Activated naive CD8-positive, alpha-beta T cell treated with anti-CD3 and anti-CD28 coated beads for 36 hours (primary cell): ENCODE measurements around the gene NPB. TPM values are rescaled to one million over a fixed set of nuclear protein-coding genes. Genes with fewer than 3 reads are reported as not detected.

Experiments used
- DNase-seq: peaks from one replicate; pipeline ENCODE4 v3.0.0; 2021
- H3K27ac Mint-ChIP-seq: one replicate; pipeline ENCODE4 v1.8.0; 2022; ENCODE audit warnings: mild to moderate bottlenecking, moderate library complexity, mixed read lengths
- H3K27me3 Mint-ChIP-seq: one replicate; pipeline ENCODE4 v1.8.0; 2022; ENCODE audit warnings: mild to moderate bottlenecking, mixed read lengths
- H3K36me3 Mint-ChIP-seq: one replicate; pipeline ENCODE4 v1.8.0; 2021; ENCODE audit warnings: mild to moderate bottlenecking, mixed read lengths
- H3K4me1 Mint-ChIP-seq: one replicate; pipeline ENCODE4 v1.8.0; 2021; ENCODE audit warnings: mixed read lengths
- H3K4me3 Mint-ChIP-seq: one replicate; pipeline ENCODE4 v1.8.0; 2022; ENCODE audit warnings: mild to moderate bottlenecking, moderate library complexity, mixed read lengths
- H3K9me3 Mint-ChIP-seq: one replicate; pipeline ENCODE4 v1.8.0; 2022; ENCODE audit warnings: mixed read lengths
- total RNA-seq, 2 experiments: library from RNA; stranded (reverse); gene quantifications; one replicate each; pipeline ENCODE4 v1.2.3, GENCODE V29; 2021

Gene NPB
- total RNA-seq, 2 experiments from 2014 or later = 0.47 TPM; not detected in 1

DNA sequence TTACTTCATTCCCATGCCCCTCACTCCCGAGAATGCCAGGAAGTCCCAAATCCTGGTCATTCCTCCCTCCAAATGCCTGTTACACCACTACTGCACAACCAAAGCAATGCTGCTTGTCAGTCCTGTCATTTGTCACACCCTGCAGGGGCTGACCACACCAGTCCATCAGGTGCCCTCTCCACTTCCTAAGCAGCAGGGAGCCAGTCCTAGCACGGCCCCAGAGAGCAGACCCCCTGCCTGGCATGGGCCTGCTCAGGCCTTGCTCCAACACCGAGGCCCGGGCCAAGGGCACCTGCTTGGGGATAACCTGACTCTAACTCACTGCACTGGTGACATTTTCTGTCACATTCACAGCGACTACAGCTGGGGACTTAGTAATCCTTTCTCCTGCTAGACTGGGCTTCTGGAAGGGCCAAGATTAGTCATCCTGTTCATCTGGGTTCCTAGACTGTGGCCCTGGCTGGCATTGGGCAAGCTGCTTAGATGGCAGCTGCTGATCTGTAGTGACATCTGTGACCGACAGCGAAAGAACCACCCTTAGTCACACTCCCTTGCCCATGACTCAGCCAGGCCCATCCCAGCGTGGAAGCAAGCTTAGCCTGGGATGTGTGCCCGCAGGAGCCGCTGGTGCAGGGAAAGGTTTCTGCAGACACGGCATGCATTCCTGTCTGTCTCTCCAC, 16.0 kb upstream of the NPB start:
- H3K27me3 Mint-ChIP-seq = no peaks in the 10 kb centered on the region
- H3K36me3 Mint-ChIP-seq = peaks cover 63% of the 10 kb centered on the region

DNA sequence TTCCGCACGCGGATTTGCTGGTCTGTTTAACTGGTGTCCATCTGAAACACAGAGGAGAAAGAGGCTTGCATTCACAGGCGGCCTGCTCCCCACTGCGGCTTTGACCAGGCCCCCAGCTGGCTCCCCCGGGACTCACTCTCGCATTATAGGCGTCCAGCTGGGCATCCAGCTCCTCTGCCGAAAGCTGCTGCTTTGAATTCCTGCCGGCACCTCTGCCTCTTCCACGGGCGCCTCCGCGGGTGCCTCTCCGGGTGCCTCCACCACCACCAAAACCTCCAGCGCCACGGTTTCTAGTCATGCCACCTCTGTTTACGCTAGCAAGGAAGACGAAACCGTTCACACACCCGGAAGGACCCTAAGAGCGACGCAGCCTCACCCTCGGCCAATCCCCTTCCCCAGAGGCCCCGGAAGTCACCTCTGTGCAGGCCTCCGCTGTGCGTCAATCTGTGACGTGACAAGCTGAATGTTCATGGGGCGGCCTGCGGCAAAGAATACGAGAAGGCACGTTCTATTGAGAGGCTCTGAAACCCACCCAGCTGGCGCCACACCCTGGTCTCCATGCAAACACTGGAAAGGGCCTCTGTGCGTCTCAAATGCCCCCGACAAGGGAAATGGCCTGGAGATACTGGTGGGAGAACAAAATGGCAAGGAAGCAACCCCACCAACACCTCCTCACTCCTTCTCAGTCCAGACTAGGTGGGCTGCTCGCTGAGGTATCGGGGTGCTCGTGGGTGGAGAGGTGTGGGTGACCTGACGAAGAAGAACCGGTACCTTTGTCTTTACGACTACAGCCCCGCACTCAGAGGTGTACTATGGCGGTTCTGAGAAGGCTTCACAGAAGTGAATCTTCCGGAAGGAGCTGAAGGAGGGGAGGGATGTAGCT, 13.7 kb upstream of the NPB start:
- DNase-seq = no peak
- Mint-ChIP-seq H3K27ac (peak overlapping the region; percentile 70), H3K4me1 (peaks cover 18% of the 10 kb centered on the region), H3K27me3 (no peaks in the 10 kb centered on the region), H3K4me3 (peak overlapping the region; percentile 88), H3K36me3 (peaks cover 53% of the 10 kb centered on the region), H3K9me3 (no peaks in the 10 kb centered on the region)

More for the DNA sequence above, 16.0 kb upstream of the NPB start:
- Mint-ChIP-seq H3K27ac (peak overlapping the region; percentile 46), H3K4me3 (peak overlapping the region; percentile 14), H3K9me3 (no peaks in the 10 kb centered on the region), H3K4me1 (peaks cover 13% of the 10 kb centered on the region)
- DNase-seq = no peak

DNA sequence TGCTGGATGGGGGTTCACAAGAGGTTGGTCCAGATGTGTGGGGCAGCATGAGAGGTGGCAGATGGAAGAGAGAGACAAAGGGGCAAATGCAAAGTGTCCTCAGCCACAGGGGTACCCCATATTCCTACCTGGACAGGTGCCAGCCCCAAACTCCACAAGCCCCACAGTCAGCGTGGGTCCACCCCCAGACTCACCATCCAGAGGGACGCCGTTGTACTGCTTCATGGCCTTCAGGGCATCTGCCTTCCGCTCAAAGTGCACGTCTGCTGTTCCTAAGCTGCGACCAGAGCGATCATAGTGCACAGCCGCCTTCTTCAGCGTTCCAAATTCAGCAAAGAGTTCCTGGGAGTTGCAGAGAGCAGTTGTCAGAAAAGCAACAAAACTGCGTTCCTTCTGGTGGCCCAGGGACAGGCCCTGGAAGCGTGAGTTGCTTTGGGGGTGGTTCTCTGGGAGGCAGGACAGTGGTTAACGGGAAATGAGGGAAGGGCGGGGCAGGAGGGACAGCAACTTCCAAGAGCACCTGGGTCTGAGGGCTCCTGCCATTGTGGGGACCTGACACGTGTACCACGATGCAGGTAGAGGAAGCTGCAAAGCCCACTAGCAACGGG, 12.9 kb upstream of the NPB start:
- Mint-ChIP-seq H3K27me3 (no peaks in the 10 kb centered on the region), H3K4me3 (peak overlapping the region; percentile 88), H3K9me3 (no peaks in the 10 kb centered on the region), H3K27ac (peak overlapping the region; percentile 68), H3K36me3 (peaks cover 53% of the 10 kb centered on the region), H3K4me1 (peaks cover 19% of the 10 kb centered on the region)
- no peak for DNase-seq

DNA sequence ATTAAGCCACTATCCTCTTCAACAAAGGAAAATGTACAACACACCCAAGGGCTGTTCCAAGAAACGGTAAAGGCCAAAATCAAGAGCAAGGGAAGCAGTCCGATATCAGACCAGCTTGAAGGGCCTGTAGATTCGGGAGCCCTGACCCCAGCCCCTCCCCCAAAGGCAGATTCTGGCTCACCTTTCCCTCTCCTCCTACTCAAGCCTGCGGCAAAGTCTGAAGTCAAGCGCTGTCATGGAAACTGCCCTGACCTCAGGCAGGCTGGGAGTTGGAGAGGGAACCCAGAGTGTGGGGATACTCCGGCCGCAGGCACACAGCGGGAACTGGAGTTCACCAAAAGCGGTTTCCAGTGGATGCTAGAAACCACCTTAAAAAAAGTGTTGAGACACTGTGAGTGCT, 12.4 kb upstream of the NPB start:
- no peaks in the 10 kb centered on the region for H3K27me3 Mint-ChIP-seq
- H3K4me3 Mint-ChIP-seq = peak overlapping the region; percentile 88
- H3K4me1 Mint-ChIP-seq = peaks cover 19% of the 10 kb centered on the region
- H3K36me3 Mint-ChIP-seq = peaks cover 53% of the 10 kb centered on the region
- H3K27ac Mint-ChIP-seq = peak overlapping the region; percentile 60
- no peak for DNase-seq
- no peaks in the 10 kb centered on the region for H3K9me3 Mint-ChIP-seq

DNA sequence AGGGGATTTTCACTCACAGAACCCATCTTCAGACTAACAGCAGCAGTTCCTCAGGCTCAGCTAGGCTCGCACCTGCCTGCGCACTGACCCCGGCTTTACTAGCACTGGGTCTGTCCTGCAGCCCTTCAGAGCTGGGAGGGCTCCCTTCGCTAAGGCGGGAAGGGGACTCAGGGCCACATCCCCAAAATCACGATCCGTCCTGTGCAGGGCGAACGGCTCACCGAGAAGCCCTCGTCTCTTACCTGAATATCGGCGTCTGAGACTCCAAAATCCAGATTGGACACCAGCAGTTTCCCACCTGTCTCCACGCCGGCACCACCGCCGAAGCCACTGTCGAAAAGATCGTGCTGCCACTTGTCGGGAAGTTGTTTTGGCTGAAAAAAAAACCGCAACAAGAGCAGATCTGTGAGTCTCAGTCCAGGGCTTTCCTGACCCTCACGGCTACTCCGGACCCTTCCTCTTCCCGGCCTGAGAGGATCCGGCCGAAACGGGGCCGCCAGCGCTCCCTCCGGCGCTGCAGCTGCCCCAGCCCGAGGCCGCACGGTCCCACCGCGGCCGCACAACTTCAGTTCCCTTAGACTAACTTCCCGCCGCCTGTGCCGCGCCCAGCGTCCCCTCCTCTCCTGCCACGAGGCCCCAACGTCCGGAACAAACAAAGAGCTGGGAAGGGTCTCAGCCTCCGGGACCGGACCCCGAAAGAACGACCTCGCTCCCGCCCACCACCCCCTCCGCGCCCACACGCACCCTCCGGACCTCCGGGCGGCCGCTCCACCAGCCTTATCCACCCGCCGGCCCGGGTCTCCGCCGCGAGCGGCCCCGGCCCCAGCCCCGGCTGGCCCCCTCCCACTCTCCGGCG, 11.4 kb upstream of the NPB start:
- Mint-ChIP-seq H3K4me1 (peaks cover 19% of the 10 kb centered on the region), H3K4me3 (peak overlapping the region; percentile 88), H3K27ac (peak overlapping the region; percentile 93), H3K36me3 (peaks cover 46% of the 10 kb centered on the region), H3K27me3 (no peaks in the 10 kb centered on the region), H3K9me3 (no peaks in the 10 kb centered on the region)
- DNase-seq = peak; percentile 28

DNA sequence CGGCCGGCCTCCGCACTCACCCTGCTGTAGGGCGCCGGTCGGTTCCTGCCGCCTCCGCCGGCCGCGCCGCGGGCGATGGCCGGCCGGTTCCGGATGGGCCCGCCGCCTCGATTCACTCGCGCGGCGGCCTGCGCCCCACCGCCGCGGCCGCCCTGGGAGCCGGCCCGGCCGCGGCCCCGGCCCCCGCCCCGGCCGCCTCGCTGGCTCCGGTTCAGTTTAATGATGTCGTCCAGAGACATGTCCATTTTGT, 10.8 kb upstream of the NPB start:
- Mint-ChIP-seq H3K36me3 (peaks cover 45% of the 10 kb centered on the region), H3K4me1 (peaks cover 19% of the 10 kb centered on the region), H3K9me3 (no peaks in the 10 kb centered on the region), H3K4me3 (peak overlapping the region; percentile 95), H3K27ac (peak overlapping the region; percentile 98), H3K27me3 (no peaks in the 10 kb centered on the region)
- no peak for DNase-seq

DNA sequence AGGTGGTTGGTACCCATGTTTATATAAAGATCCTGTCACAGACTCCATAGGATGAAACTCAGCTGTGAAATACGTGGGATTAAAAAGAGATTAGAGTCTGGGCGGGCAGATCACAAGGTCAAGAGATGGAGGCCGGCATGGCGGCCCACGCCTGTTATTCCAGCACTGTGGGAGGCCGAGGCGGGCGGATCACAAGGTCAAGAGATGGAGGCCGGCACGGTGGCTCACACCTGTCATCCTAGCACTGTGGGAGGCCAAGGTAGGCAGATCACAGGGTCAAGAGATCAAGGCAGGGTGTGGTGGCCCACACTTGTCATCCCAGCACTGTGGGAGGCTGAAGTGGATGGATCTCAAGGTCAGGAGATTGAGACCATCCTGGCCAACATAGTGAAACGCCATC, 6.6 kb upstream of the NPB start:
- Mint-ChIP-seq H3K27me3 (no peaks in the 10 kb centered on the region), H3K36me3 (peaks cover 24% of the 10 kb centered on the region), H3K4me3 (no peak overlapping the region), H3K4me1 (peaks cover 8% of the 10 kb centered on the region), H3K27ac (no peak overlapping the region), H3K9me3 (no peaks in the 10 kb centered on the region)
- DNase-seq = no peak

DNA sequence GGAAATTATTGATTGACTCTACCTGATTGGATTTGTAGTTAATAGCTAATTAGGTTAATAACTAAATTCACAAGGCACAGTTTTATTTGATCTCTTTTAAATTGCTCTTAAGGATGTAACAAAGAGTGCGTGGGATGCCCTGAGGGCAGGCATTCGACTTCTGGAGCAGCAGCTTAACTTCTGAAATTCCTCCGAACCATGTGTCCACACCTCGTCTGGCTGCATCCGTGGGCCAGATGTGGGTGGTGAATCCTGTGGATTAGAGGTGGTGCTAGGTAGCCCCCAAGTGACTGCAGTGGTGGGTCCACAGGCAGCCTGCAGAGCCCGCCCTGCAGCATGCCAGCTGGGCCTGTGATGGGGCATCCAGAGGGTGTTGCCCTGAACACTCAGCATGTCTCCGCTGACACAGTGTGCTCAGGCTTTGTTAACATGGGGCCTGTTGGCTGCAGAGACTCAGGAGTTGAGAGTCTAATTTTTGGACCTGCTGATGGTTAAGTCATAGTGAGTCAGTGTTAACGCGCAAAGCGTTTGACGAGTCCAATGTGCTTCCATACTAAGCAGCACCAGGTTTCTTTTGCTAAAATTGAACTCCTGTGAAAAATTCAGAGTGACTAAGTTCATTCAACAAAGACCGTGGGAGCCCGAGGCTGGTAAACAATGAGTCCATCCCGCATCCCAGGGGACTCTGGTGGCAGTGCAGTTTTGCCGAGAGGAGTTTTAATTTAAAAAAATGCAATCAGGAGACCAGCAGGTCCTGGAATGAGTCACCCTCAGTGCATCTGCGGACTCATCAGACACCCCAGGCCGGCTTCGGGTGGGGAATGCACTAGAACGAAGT, 3.8 kb upstream of the NPB start:
- Mint-ChIP-seq H3K4me3 (no peak overlapping the region), H3K27me3 (peaks cover 9% of the 10 kb centered on the region), H3K27ac (no peak overlapping the region), H3K4me1 (peaks cover 5% of the 10 kb centered on the region), H3K36me3 (peaks cover 20% of the 10 kb centered on the region), H3K9me3 (no peaks in the 10 kb centered on the region)
- DNase-seq = no peak

DNA sequence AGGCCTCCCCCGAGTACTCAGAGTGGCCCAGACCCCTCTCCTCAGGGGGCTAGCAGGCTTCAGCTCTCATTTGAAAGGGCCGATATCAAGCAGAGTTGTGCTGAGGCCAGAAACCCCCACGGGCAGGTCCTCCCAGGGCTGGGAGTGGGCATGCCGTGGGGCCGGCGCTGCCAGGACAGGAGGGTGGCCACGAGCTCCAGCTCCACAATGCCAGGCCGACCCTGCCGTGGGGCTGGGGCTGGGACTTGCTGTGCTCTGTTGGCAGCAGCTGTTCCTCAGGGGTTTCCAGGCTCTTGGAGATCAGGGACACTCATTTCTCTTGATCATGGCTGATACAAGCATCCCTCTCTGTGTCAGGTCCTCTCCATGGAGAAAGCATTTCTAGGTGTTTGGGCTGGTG, 3.2 kb upstream of the NPB start:
- Mint-ChIP-seq H3K4me3 (no peak overlapping the region), H3K27ac (no peak overlapping the region), H3K4me1 (peaks cover 2% of the 10 kb centered on the region), H3K9me3 (no peaks in the 10 kb centered on the region), H3K36me3 (peaks cover 20% of the 10 kb centered on the region), H3K27me3 (peaks cover 9% of the 10 kb centered on the region)
- no peak for DNase-seq

DNA sequence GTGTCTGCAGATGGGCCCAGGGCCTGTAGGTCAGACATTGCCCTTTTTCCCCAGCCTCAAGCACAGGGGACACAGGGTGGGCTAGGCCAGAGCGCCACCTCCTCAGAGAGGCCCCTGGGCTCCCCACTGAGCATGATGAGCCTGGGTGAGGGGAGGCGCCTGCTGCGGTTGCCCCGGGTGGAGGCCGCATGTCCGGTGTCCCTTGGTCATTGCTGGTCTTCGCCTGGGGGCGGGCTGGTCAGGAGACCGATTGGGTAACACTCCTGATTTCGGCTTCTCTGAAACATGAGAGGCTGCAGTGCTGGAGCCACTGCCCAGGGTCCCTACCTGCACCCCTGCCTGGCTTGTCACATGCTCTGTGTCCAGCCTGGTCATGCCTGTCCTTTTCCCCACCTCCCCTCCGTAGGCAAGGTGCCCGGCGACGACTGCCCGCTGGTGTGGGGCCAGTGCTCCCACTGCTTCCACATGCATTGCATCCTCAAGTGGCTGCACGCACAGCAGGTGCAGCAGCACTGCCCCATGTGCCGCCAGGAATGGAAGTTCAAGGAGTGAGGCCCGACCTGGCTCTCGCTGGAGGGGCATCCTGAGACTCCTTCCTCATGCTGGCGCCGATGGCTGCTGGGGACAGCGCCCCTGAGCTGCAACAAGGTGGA, 2.4 kb upstream of the NPB start:
- Mint-ChIP-seq H3K4me3 (no peak overlapping the region), H3K4me1 (peaks cover 2% of the 10 kb centered on the region), H3K36me3 (peaks cover 20% of the 10 kb centered on the region), H3K27ac (no peak overlapping the region), H3K9me3 (no peaks in the 10 kb centered on the region), H3K27me3 (peaks cover 9% of the 10 kb centered on the region)
- DNase-seq = no peak

DNA sequence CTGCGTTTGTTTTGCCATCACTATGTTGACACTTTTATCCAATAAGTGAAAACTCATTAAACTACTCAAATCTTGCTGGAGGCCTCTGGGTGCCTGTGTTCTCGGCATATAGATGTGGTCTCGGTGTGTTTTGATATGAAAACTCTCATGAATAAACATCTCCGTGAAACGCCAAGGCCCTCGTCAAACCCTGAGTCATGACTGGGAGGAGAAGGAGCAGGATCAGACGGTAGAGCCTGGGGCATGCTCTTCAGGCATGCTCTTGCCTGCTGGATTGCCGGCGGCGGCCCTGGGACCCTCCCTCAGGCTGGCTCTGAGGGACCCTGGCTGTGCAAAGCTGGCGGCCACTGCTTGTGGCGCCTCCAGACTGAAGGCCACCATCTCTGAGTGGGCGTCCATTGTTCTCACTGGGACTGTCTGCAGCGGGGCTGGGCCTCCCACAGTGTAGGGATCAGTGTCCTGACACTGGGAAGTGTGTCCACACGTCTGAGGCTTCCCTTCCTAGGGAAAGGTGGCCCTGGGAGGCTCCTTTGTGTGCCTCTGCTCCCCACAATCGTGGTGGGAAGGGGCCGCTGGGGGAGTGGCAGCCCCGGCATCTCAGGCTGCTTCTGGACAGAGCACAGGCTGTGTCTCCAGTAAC, 1.7 kb upstream of the NPB start:
- H3K4me3 Mint-ChIP-seq = no peak overlapping the region
- no peak overlapping the region for H3K27ac Mint-ChIP-seq
- H3K9me3 Mint-ChIP-seq = no peaks in the 10 kb centered on the region

DNA sequence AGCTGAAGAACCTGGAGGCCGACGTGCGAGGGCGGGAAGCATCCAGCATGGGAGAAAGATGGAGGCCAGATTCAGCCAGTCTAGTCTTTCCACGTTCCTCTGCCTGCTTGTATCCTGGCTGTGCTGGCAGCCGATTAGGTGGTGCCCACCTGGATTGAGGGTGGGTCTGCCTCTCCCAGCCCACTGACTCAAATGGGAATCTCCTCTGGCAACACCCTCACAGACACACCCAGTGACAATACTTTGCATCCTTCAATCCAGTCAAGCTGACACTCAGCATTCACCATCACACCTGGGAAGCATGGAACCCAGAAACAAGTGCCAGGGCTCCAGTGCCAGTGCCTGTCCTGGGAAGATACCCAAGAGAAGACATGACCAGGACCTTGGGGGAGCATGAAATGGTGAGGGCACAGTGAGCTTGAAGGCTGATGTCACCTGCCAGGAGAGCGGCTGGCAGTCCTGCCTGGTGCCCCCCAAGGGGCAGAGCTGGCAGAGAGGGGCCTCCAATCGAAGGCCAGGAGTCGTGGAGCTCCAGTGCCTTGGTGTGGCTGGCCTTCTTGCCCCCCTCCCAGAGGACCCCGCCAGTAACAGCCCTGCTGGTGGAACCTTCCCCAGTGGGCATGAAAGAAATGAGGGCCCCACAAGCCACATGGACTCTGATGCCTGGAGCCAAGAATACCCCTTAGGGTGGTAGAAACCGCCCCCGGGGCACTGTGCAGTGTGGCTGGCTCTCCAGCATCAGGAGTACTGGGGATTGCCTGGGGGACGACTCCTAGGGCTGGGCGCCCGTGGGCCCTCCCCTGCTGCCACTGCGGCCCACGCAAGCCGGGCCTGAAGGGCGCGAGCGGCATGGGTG, 643 bp upstream of the NPB start:
- Mint-ChIP-seq H3K27me3 (peaks cover 9% of the 10 kb centered on the region), H3K4me1 (peaks cover 2% of the 10 kb centered on the region), H3K27ac (no peak overlapping the region), H3K4me3 (no peak overlapping the region), H3K36me3 (peaks cover 15% of the 10 kb centered on the region), H3K9me3 (no peaks in the 10 kb centered on the region)
- DNase-seq = no peak

More for the DNA sequence above, 1.7 kb upstream of the NPB start:
- DNase-seq = no peak
- Mint-ChIP-seq H3K27me3 (peaks cover 9% of the 10 kb centered on the region), H3K4me1 (peaks cover 2% of the 10 kb centered on the region), H3K36me3 (peaks cover 20% of the 10 kb centered on the region)
